Liver (tissue), 9 donors: ENCODE data around the gene COL4A1. TPM values are rescaled to one million over a fixed set of nuclear protein-coding genes. Genes with fewer than 3 reads are reported as not detected.

Experiments used
- DNase-seq: peaks from one replicate; pipeline ENCODE4 v3.0.0-alpha.2; 2017; ENCODE audit warnings: low spot score
- H3K27ac ChIP-seq, 2 donors: one replicate each; pipeline ENCODE4 v1.7.0; 2013; ENCODE audit warnings: inconsistent platforms in 2 of 2, low read length in 2 of 2, control low read depth in 1 of 2, low read depth in 1 of 2, mild to moderate bottlenecking in 1 of 2
- H3K27me3 ChIP-seq, 4 donors: one replicate each; pipeline versions ENCODE4 v1.6.1 to v1.7.0; 2013; ENCODE audit warnings: low read length in 3 of 4, inconsistent platforms in 1 of 4, mild to moderate bottlenecking in 1 of 4, moderate library complexity in 1 of 4; ENCODE audit not compliant: control insufficient read depth in 4 of 4, insufficient read depth in 4 of 4
- H3K36me3 ChIP-seq, 4 donors: one replicate each; pipeline versions ENCODE4 v1.6.1 to v1.7.0; 2013; ENCODE audit warnings: low read length in 3 of 4, mild to moderate bottlenecking in 3 of 4, low read depth in 1 of 4, moderate library complexity in 1 of 4; ENCODE audit not compliant: control insufficient read depth in 4 of 4, insufficient read depth in 3 of 4
- H3K4me1 ChIP-seq, 4 donors: one replicate each; pipeline versions ENCODE4 v1.6.1 to v1.7.0; 2013; ENCODE audit warnings: low read length in 3 of 4, mild to moderate bottlenecking in 3 of 4, moderate library complexity in 1 of 4; ENCODE audit not compliant: control insufficient read depth in 4 of 4, insufficient read depth in 4 of 4
- H3K4me3 ChIP-seq, 3 donors: one replicate each; pipeline versions ENCODE4 v1.6.1 to v1.7.0; 2013; ENCODE audit warnings: low read length in 3 of 3, control low read depth in 1 of 3, low read depth in 1 of 3, mild to moderate bottlenecking in 1 of 3
- H3K9ac ChIP-seq, 2 donors: one replicate each; pipeline ENCODE4 v1.7.0; 2013; ENCODE audit warnings: low read length in 2 of 2, mild to moderate bottlenecking in 2 of 2, moderate library complexity in 2 of 2, control low read depth in 1 of 2, low read depth in 1 of 2
- H3K9me3 ChIP-seq, 4 donors: one replicate each; pipeline versions ENCODE4 v1.6.1 to v1.7.0; 2013; ENCODE audit warnings: low read length in 3 of 4; ENCODE audit not compliant: control insufficient read depth in 4 of 4
- ATF3 ChIP-seq: IDR thresholded peaks from 2 replicates; pipeline ENCODE4 v1.6.1; 2016; ENCODE audit warnings: antibody characterized with exemption
- CTCF ChIP-seq: fragments of 150-350 bp; IDR thresholded peaks from 2 replicates; pipeline ENCODE4 v1.5.1; 2017; ENCODE audit warnings: improper control_type of control experiment, low read depth, low read length; ENCODE audit not compliant: missing input control
- EGR1 ChIP-seq, 2 donors: IDR thresholded peaks; 2 replicates each; pipeline ENCODE4 v1.6.1; 2016 to 2018; ENCODE audit warnings: antibody characterized with exemption in 2 of 2, low read depth in 2 of 2
- FOXA1 ChIP-seq: IDR thresholded peaks from 2 replicates; pipeline ENCODE4 v1.6.1; 2016; ENCODE audit warnings: antibody characterized with exemption
- FOXA2 ChIP-seq: IDR thresholded peaks from 2 replicates; pipeline ENCODE4 v1.6.1; 2016; ENCODE audit warnings: antibody characterized with exemption
- GABPA ChIP-seq, 2 donors: IDR thresholded peaks in 1 of 2; conservative IDR thresholded peaks in 1 of 2; 2 replicates each; pipeline ENCODE4 v1.6.1; 2016; ENCODE audit warnings: antibody characterized with exemption in 2 of 2, mild to moderate bottlenecking in 1 of 2, moderate library complexity in 1 of 2
- HNF4A ChIP-seq, 2 donors: conservative IDR thresholded peaks; 2 replicates each; pipeline ENCODE4 v1.6.1; 2016; ENCODE audit warnings: antibody characterized with exemption in 2 of 2, mild to moderate bottlenecking in 2 of 2
- HNF4G ChIP-seq: IDR thresholded peaks from 2 replicates; pipeline ENCODE4 v1.6.1; 2016; ENCODE audit warnings: antibody characterized with exemption
- JUND ChIP-seq, 2 donors: IDR thresholded peaks; 2 replicates each; pipeline ENCODE4 v1.6.1; 2016; ENCODE audit warnings: antibody characterized with exemption in 2 of 2
- MAX ChIP-seq: IDR thresholded peaks from 2 replicates; pipeline ENCODE4 v1.6.1; 2016; ENCODE audit warnings: antibody characterized with exemption
- NR2F2 ChIP-seq: IDR thresholded peaks from 2 replicates; pipeline ENCODE4 v1.6.1; 2016; ENCODE audit warnings: antibody characterized with exemption
- RAD21 ChIP-seq, 2 donors: IDR thresholded peaks; 2 replicates each; pipeline ENCODE4 v1.6.1; 2016; ENCODE audit warnings: antibody characterized with exemption in 2 of 2, mild to moderate bottlenecking in 2 of 2
- REST ChIP-seq: IDR thresholded peaks from 2 replicates; pipeline ENCODE4 v1.6.1; 2016; ENCODE audit warnings: antibody characterized with exemption, mild to moderate bottlenecking
- RXRA ChIP-seq, 2 donors: IDR thresholded peaks; 2 replicates each; pipeline ENCODE4 v1.6.1; 2017 to 2018; ENCODE audit warnings: antibody characterized with exemption in 2 of 2, mild to moderate bottlenecking in 1 of 2
- SP1 ChIP-seq: IDR thresholded peaks from 2 replicates; pipeline ENCODE4 v1.6.1; 2018; ENCODE audit warnings: antibody characterized with exemption, mild to moderate bottlenecking
- TAF1 ChIP-seq: conservative IDR thresholded peaks from 2 replicates; pipeline ENCODE4 v1.6.1; 2016; ENCODE audit warnings: antibody characterized with exemption, mild to moderate bottlenecking
- YY1 ChIP-seq: IDR thresholded peaks from 2 replicates; pipeline ENCODE4 v1.6.1; 2016; ENCODE audit warnings: antibody characterized with exemption, mild to moderate bottlenecking
- ZBTB33 ChIP-seq: IDR thresholded peaks from 2 replicates; pipeline ENCODE4 v1.6.1; 2016; ENCODE audit warnings: antibody characterized with exemption
- WGBS: extraction: QIAGEN DNeasy Blood & Tissue Kit; methylation state at CpG from one replicate; pipeline ENCODE4 v1.1.7; 2013; 5-methylcytosine and 5-hydroxymethylcytosine counted together
- polyA plus RNA-seq, 2 donors: library from polyadenylated mRNA; stranded (reverse) in 1 of 2; unstranded in 1 of 2; fragments of 200-250 nt in 1 of 2; fragments of >200 nt in 1 of 2; fragmentation: Nextera tagmentation in 1 of 2; extraction: Ambion mirVana in 1 of 2; gene quantifications; one replicate each; pipeline versions ENCODE4 v1.2.1 to v1.2.3, GENCODE V29; 2013 to 2015
- total RNA-seq, 2 donors: library from RNA; depleted of rRNA; stranded (reverse); fragments of >200 nt; gene quantifications; one replicate each; pipeline ENCODE4 v1.2.3, GENCODE V29; 2014
- donor health status: healthy.
- donor health status: healthy.
- donor health status: healthy.
- donor health status: healthy.
- donor health status: healthy.

COL4A1 gene
- total and polyA plus RNA-seq, 4 donors, result 5.0 to 68.5 (median 37.9) TPM

- no peak for DNase-seq
- Histone ChIP-seq H3K4me3 (no peak overlapping the region), H3K9ac (no peak overlapping the region), H3K27me3 (peaks cover 0 to 2% (median under 1%) of the 10 kb centered on the region in 4 donors), H3K4me1 (no peaks in the 10 kb centered on the region), H3K27ac (no peak overlapping the region), H3K36me3 (no peaks in the 10 kb centered on the region), H3K9me3 (no peaks in the 10 kb centered on the region)
- 58% methylated on average over 18 of the region's 18 CpGs for WGBS
- TF ChIP-seq EGR1 (IDR thresholded peaks at IDR 0.05; ENCODE audit: low read depth in 2 of 2), result no peak
- no peak for TF ChIP-seq CTCF
- no peak for TF ChIP-seq NR2F2
- TF ChIP-seq HNF4G, result no peak
- TF ChIP-seq SP1, result no peak
- TF ChIP-seq FOXA1, result no peak
- no peak for TF ChIP-seq JUND (IDR thresholded peaks at IDR 0.05)
- TF ChIP-seq MAX, result no peak
- TF ChIP-seq FOXA2, result no peak
- no peak for TF ChIP-seq YY1
- TF ChIP-seq RAD21 (IDR thresholded peaks at IDR 0.05), result no peak
- no peak for TF ChIP-seq ZBTB33
- no peak for TF ChIP-seq TAF1
- TF ChIP-seq ATF3, result no peak
- TF ChIP-seq RXRA (IDR thresholded peaks at IDR 0.05), result no peak
- no peak for TF ChIP-seq REST
- no peak for TF ChIP-seq HNF4A (conservative IDR thresholded peaks at IDR 0.05)
- no peak for TF ChIP-seq GABPA (IDR thresholded peaks at IDR 0.05 in 1 of 2, conservative IDR thresholded peaks at IDR 0.05 in 1 of 2)
Measured at GRCh38 chr13:110199046-110199831, 107.7 kb downstream of the COL4A1 start.
